Measurements from ENCODE around the gene RNF207. TPM values are rescaled to one million over a fixed set of nuclear protein-coding genes. Genes with fewer than 3 reads are reported as not detected.
A peak's percentile ranks its signal among the peaks of the same experiment; 100 is the strongest.

Gene RNF207
- total RNA-seq, 1 experiment from 2014 or later = 53.1 TPM

DNA sequence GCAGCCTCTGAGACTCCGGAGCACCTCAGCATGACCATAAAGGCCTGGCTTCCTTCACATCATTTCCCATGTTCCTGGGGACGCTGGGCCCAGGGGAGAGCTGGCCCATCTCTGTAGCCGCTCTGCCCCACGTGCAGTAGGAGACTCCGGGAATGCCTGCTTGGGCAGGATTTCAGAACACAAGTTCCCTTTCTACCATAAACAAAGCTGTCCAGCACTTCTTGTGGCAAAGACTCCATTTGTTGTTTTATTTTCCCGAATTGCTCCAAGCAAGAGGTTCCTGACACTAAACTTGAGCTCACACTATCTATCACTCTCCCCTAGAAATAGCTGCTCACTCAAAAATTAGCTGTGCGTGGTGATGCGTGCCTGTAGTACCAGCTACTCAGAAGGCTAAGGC lies 47.7 kb upstream of the RNF207 start:
- H3K4me1 ChIP-seq (replicated peaks; ENCODE audit: insufficient read depth) = peaks cover 27% of the 10 kb centered on the region
- POLR2A ChIA-PET (ENCODE audit: unreplicated experiment) = interaction anchor here (0.7 kb wide), 2 partner anchors 50 to 153 kb away, joined by 3 read pairs; no protein-coding TSS in a partner anchor
- no peaks in the 10 kb centered on the region for H3K79me2 ChIP-seq (ENCODE audit: low read depth)
- peak overlapping the region; percentile 65 for H3K4me2 ChIP-seq
- H4K20me1 ChIP-seq (ENCODE audit: insufficient read depth) = no peaks in the 10 kb centered on the region
- peaks cover 27% of the 10 kb centered on the region for H3F3A ChIP-seq (ENCODE audit: insufficient read depth, low read depth)
- DNase-seq = no peak
- H3K4me3 ChIP-seq = no peak overlapping the region
- H3K27me3 ChIP-seq (ENCODE audit: insufficient read depth, low read depth) = 0 out of 2 replicates have a peak, but pooled peaks cover 1% of the 10 kb centered on the region
- TF ChIP-seq EZH2 (IDR thresholded peaks at IDR 0.05; ENCODE audit: low read depth) (no peak), CTCF (conservative IDR thresholded peaks at IDR 0.05) (no peak)
- intact Hi-C loops (cut with micrococcal nuclease; ENCODE audit: unreplicated experiment) = no loop called here
- H3K27ac ChIP-seq = peak overlapping the region; percentile 52
- H2AFZ ChIP-seq = no peak overlapping the region
- BruUV-seq (replicated peaks) = no TSS peak
- CTCF ChIA-PET = no interaction called here
- H3K36me3 ChIP-seq (ENCODE audit: low read depth) = no peaks in the 10 kb centered on the region
- H3K9me2 ChIP-seq (ENCODE audit: insufficient read depth) = no peaks in the 10 kb centered on the region
- H3K9me3 ChIP-seq (ENCODE audit: insufficient read depth, low read depth) = no peaks in the 10 kb centered on the region

- Histone ChIP-seq H3K36me3 (ENCODE audit: low read depth) (no peaks in the 10 kb centered on the region), H3K4me1 (replicated peaks; ENCODE audit: insufficient read depth) (peaks cover 11% of the 10 kb centered on the region), H2AFZ (no peak overlapping the region), H3K27ac (no peak overlapping the region), H3K4me3 (no peak overlapping the region), H3K9me2 (ENCODE audit: insufficient read depth) (no peaks in the 10 kb centered on the region), H3K9me3 (ENCODE audit: insufficient read depth, low read depth) (no peaks in the 10 kb centered on the region), H3K79me2 (ENCODE audit: low read depth) (no peaks in the 10 kb centered on the region), H3K4me2 (no peak overlapping the region), H3K27me3 (ENCODE audit: insufficient read depth, low read depth) (peaks cover 10% of the 10 kb centered on the region; the same call in 1 of the 2 replicates), H3F3A (ENCODE audit: insufficient read depth, low read depth) (peaks cover 10% of the 10 kb centered on the region; the same call in 1 of the 2 replicates), H4K20me1 (ENCODE audit: insufficient read depth) (no peaks in the 10 kb centered on the region)
- CTCF ChIA-PET = no interaction called here
- TF ChIP-seq CTCF (conservative IDR thresholded peaks at IDR 0.05) (no peak), EZH2 (IDR thresholded peaks at IDR 0.05; ENCODE audit: low read depth) (no peak)
- POLR2A ChIA-PET (ENCODE audit: unreplicated experiment) = no interaction called here
- intact Hi-C loops (cut with micrococcal nuclease; ENCODE audit: unreplicated experiment) = no loop called here
- no peak for DNase-seq
- no TSS peak for BruUV-seq (replicated peaks)
Measured at GRCh38 chr1:6162341-6162740, 43.6 kb upstream of the RNF207 start.

GRCh38 chr1:6162773-6163172 lies 43.1 kb upstream of the RNF207 start:
- Histone ChIP-seq H3K9me2 (ENCODE audit: insufficient read depth) (no peaks in the 10 kb centered on the region), H3K27ac (no peak overlapping the region), H4K20me1 (ENCODE audit: insufficient read depth) (no peaks in the 10 kb centered on the region), H3K79me2 (ENCODE audit: low read depth) (no peaks in the 10 kb centered on the region), H3F3A (ENCODE audit: insufficient read depth, low read depth) (peaks cover 7% of the 10 kb centered on the region; the same call in 1 of the 2 replicates), H2AFZ (no peak overlapping the region), H3K36me3 (ENCODE audit: low read depth) (no peaks in the 10 kb centered on the region), H3K4me3 (no peak overlapping the region), H3K4me1 (replicated peaks; ENCODE audit: insufficient read depth) (peaks cover 7% of the 10 kb centered on the region), H3K9me3 (ENCODE audit: insufficient read depth, low read depth) (no peaks in the 10 kb centered on the region), H3K27me3 (ENCODE audit: insufficient read depth, low read depth) (peaks cover 10% of the 10 kb centered on the region; the same call in 1 of the 2 replicates), H3K4me2 (no peak overlapping the region)
- intact Hi-C loops (cut with micrococcal nuclease; ENCODE audit: unreplicated experiment) = no loop called here
- ChIA-PET POLR2A (ENCODE audit: unreplicated experiment) (no interaction called here), CTCF (no interaction called here)
- BruUV-seq (replicated peaks) = no TSS peak
- DNase-seq = no peak
- no peak for TF ChIP-seq CTCF (conservative IDR thresholded peaks at IDR 0.05)
- no peak for TF ChIP-seq EZH2 (IDR thresholded peaks at IDR 0.05; ENCODE audit: low read depth)

Measured in PC-9 (cell line).